Stimulated activated CD4-positive, alpha-beta T cell treated with anti-CD3 and anti-CD28 coated beads, TNF-alpha, amount 100 ng/mL, for 24 hours (primary cell): ENCODE results near the gene UBA6.
"Not testable (repeated sequence)": the region's sequence is repeated elsewhere in the genome, so short reads cannot be mapped to it uniquely, and the experiment has no call there.

ENCODE experiments used
- DNase-seq, 3 experiments: peaks; one replicate each; pipeline ENCODE4 v3.0.0-alpha.2; 2020; ENCODE audit warnings: low read depth in 3 of 3

Gene UBA6

DNA sequence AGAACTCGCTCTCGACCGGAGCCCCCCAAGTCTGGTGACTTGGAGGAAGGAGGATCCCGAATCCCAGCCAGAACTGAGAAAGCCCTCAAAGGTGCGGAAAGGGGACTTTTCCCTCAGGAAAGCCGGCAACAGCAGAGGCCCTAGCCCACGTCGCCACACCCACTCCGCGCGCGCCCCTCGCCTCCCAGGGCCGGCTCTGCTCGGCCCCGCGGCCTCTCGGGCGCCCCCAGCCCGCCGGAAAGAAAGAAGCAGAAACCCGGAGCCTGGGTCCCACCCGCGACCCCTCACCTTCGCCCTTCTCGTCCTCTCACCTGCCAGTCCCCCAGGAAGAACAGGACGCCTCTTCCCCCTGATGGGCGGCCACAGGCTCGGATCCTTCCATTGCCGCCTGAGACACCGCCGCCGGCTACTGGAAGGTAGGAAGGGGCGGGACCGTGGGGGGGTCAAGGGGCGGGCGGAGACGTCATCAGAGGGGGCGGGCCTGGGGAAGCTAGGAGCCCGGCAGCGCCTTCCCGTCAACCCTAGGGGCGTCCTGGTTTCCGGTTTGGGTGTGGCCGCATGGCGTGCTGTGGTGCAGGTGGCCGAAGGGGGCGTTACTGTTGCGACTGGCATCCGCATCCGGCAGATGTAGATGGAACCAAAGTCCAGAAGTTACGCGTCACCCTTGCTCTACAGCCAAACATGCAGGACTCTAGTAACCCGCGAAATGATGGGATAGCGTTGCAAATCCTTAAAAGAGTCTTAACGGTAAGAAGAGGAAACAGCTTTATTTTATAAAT is at the start of gene UBA6:
UBA6 (minus strand) TSS at position 418 of the 779 bp plus-strand sequence; CDS start at position 382, 36 bp downstream.
- DNase-seq: peak; percentile 92 to 95 (median 92)

DNA sequence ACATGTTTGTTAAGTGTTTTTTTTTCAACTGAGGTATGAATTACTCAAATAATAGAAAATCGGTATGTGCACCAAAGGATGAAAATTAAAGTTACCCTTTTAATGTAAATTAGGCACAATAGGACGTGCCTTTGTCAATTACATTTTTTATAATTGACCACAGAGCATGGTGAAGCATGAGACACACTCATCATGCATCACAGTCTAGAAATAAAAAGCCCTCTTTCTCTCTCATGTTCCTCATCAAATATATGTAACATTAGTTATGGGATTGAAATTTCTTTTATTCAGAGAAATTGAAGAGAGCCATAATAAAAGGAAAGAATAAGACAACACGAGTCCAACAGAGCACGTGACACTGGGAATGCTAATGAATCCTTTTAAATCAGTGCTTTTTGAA is 49.7 kb upstream of the UBA6 start:
- DNase-seq: no peak

DNA sequence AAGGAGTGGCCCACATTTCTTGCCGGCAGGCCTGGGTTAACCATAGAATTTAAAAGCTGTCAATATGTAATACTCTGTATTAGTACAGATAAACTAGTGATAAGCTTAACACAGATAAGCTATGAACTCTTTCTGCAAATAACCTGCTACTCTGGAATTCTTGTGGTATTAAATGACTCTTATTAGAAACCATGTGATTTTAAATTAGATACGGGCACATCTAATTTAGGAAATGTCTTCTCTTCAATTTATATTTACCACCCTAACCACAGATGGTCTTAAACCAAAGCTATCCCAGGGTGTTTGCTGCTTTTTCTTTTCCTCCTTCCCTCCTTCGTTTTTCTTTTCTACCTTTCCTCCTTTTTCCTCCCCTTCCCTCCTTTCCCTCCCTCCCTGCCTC is 48.3 kb upstream of the UBA6 start:
- DNase-seq: no peak

DNA sequence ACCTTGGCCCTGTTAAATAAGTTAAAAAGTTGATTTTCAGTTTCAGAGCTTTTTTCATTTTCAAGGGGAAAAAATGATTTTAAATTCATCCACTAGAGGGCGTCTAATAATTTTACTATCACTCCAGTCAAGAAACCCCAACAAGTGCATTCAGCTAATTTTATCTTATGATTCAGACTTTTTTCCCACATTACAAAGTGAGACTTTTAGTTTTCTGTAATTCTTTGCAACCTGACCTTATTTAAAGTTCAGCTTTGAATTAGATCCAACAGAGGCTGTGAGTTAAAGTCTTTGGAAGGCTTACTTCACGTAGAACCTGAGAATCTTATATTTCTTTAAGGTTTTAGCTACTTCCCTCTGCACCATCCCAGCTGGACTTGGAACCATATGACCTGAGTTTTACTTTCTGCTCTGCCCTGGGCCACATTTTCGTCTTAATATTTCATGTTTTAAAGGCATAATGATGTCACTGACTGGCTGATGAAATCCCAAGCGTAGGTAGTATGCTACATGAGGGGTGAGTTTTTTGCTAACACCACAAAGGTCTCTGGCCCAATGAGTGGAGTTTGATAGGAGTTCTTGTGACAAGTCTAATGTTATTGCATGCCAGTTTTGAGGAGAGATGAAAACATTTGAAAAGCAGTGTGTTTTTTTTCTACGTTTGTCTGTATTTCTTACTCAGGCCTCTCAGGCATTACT is 46.0 kb upstream of the UBA6 start:
- no peak for DNase-seq

DNA sequence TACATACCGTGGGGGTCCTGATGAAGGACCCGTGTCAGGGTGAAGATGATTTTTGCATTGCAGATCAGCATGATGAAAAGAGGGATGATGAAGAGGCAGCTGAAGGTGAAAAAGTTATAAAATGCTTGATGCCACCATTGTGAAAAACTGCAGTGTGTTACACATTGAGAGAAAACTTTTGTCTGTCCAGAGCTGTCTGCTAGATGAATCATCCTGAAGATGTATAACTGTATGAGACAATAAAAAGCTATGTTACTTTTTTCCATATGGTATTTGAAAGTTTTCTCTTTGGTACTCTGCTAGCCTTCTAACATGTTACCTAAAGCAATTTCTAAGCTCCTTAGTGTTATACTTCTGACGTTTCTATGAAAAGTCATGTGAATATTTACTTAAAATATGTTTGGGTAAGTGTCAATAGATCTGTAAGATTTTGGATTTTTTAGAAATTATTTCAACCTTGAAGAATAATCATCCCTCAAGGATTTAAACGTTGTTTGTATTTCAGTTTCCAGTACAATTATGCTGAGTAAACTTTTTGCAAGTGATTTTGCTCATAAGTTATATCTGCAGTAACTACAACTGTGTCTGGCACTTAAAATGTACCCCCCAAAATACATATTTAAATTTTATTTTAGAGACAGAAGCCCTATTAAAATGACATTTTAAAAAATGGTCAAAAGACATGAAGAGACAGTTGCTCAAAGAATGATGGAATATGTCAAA is 43.8 kb upstream of the UBA6 start:
- DNase-seq: no peak

DNA sequence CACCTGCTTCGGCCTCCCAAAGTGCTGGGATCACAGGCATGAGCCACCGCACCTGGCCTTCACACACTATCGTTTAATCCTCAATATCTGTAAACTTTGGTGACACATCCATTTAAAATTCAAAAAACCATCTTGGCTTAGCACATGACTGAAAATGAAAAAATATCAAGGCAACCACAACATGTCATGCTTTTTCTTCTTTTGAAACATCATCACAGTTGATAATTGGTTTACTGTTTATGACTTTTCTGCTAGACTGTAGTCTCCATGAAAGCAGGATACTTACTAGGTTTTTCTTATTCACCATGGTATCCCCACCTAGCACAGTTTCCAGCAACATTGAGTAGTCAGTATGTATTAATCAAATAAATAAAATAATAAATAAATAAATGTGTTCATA is 42.2 kb upstream of the UBA6 start:
- no peak for DNase-seq

DNA sequence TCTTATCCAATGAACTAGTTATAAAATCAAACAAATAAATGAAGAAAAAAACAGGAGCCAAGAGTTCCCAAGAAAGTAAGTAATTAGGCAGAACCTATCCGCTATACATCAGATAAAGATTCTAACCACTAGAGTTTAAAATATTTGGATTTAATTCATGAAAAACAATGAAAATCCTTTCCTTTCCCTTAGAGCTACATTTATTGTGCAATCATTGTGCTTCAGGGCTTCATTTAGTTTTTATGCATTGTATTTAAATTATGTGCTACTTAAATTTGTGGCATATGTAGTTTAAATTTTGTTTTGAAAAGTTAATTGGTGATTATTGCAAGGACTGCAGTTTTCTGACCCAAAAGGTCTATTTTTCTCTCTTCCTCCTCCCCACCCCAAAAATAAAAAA is 35.3 kb upstream of the UBA6 start:
- DNase-seq: no peak

DNA sequence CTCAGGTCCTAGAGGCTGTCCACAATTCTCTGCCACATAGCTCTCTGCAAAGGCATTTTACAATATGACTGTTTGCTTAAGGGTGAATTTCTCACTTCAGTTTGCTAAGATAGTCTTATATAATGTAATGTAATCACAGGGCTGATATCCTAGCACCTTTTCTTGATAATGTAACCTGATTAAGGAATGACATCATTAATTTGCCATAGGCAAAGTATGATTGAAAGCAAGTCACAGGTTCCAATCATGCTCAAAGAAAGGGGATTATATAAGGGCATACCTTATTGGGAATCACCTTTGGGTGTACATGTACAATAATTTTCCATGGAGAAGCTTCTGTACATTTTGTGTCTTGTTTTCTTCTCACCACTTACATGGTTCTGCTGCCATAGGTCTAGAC is 34.4 kb upstream of the UBA6 start:
- DNase-seq: no peak

DNA sequence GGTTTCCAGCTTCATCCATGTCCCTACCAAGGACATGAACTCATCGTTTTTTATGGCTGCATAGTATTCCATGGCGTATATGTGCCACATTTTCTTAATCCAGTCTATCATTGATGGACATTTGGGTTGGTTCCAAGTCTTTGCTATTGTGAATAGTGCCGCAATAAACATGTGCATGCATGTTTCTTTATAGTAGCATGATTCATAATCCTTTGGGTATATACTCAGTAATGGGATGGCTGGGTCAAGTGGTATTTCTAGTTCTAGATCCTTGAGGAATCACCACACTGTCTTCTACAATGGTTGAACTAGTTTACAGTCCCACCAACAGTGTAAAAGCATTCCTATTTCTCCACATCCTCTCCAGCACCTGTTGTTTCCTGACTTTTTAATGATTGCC is 29.6 kb upstream of the UBA6 start:
- DNase-seq: not testable (repeated sequence)

DNA sequence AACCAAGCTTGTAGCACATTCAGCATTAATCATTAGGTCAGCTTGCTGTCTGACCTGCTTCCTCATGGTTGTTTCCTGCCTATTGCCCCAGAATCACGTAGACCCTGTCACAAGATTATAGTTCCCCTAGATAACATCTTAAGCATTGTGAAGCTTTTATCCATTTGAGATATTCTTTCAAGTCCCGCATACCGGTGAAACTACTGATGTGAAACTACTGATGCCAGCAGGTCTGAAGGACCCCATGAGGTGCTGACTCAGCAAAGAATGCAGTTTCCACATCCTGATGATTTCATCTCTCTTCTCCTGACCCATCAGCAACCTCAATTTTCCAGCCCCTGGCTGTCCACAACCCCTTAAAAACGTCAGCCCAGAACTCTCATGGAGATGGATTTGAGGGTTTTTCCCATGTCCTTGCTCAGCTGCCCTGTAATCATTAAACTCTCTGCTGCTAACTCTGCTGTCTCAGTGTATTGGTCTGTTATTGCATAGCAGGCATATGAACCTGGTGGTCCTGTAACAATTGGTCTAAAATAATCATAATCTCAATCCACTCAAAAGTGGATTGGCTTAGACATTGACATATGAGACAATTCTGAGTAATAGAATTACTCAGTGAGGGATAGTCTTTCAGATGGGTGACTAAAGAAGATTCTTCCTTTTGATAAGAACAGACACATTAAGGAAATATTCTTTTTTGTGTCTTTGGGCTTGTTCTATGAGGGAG is 26.3 kb upstream of the UBA6 start:
- DNase-seq: no peak

DNA sequence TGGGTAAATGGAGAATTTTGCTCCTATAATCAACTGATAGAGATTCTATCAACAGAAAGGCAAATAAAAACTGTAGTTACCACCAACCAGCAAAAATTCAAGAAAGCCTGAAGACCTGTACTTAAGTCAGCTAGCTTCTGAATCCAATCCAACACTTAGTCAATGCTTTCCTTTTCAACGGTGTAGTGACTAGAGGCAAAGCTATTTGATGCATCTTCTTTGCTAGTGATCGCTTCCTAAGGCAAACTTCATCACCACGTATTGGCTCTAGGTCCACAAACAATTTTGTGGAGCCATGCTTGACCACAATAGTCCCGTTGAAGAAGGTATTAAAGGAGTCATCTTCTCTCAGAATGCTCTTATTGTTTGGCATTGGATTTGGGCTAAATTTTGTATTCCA is 25.0 kb upstream of the UBA6 start:
- no peak for DNase-seq

DNA sequence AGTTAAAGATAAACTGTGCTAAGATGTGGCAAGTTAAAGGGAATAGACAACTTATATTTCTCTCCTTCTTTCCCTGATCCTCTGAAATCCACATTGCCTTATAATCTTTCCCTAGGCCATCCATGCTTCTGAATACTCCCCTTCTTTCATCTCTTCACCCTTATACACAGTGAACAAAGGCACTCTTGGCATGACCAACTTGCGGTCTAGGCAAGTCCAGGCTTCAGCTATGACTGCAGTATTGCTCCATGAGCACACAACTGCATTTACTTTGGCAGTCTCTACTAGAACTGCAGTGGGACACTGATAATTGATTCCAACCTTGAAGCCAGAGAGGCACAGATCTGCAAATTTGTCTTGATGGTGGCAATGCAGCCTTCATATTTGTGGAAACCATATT is 24.2 kb upstream of the UBA6 start:
- DNase-seq: no peak

DNA sequence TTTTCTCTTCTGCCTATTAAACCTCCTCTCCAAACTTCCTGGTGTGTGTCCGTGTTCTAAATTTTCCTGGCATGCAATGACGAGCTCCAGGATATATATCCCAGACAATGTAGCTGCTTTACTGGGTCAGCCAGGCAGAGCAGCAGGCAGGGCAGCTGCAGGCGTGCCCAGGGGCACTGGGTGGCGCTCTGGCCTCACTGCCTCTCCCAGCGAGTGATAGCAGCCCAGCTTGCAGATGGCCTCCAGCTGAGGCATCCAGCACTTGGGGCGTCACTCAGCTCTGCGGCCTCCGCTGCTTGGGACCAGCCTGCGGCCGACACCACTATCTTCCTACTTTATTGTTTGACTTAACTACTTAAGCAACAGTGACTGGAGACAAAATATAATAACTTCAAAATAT is 23.0 kb upstream of the UBA6 start:
- DNase-seq: no peak

DNA sequence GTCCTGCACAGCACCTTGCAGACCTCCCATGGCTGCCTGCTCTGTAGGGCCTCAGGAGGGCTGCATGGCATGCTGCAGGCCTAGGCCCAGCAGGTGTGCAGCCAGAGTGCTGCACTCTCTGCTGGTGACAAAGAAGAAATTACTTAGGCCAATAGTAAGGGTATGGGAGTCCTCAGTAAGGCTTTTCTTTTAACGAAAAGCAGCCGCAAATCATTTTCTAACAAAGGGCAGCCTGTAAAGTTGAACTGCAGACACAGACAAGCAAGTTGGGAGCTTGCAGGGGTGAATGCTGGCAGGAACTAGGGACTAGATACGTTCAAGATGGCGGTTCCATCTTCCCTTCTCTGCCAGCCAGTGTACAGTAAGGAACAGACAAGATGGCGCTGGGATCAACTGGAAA is 22.4 kb upstream of the UBA6 start:
- DNase-seq: no peak

DNA sequence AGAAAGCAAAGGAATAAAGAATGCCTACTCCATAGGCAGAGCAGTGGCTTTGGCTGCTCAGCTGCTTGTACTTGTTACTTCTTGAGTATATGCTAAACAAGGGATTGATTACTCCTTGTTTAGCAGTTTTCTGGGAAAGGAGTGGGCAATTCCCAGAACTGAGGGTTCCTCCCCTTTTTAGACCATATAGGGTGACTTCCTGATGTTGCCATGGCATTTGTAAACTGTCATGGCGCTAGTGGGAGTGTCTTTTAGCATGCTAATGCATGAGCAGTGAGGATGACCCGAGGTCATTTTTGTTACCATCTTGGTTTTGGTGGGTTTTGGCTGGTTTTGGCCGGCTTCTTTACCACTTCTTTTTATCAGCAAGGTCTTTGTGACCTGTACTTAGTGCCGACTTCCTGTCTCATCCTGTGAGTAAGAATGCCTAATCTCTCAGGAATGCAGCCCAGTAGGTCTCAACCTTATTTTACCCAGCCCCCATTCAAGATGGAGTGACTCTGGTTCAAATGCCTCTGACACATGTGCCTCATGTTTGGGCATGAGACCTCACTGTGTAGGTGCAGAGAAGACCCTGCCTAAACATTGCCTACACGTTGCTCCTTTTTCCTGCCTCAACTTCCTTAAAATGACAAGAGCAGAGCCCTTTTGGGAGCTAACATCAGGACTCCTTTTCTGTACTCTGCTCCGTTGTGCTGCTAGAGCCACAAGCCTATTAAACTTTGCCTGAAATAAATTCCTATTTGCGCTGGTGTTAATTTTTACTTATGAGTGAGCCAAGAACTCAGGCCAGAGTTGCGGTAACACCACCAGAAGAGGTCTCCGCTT is 21.0 kb upstream of the UBA6 start:
- no peak for DNase-seq

DNA sequence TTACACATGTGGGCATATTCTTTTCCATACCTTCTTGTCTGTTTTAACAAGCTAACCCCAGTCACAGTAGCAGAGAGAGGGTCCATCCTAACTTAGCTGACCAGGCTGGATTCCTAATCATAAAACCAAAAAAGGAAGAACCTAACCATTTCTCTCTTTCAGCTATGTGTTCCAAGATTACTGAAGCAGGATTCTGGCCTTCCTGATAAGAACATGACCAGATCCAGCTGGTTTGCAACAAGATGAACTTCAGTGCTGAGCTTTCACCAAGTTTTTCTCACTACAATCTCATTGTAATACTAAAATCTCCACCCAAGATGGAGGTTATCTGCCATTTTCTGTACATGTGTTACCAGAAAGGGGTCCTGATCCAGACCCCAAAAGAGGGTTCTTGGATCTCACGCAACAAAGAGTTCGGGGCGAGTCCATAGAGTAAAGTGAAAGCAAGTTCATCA is 20.4 kb upstream of the UBA6 start:
- no peak for DNase-seq

DNA sequence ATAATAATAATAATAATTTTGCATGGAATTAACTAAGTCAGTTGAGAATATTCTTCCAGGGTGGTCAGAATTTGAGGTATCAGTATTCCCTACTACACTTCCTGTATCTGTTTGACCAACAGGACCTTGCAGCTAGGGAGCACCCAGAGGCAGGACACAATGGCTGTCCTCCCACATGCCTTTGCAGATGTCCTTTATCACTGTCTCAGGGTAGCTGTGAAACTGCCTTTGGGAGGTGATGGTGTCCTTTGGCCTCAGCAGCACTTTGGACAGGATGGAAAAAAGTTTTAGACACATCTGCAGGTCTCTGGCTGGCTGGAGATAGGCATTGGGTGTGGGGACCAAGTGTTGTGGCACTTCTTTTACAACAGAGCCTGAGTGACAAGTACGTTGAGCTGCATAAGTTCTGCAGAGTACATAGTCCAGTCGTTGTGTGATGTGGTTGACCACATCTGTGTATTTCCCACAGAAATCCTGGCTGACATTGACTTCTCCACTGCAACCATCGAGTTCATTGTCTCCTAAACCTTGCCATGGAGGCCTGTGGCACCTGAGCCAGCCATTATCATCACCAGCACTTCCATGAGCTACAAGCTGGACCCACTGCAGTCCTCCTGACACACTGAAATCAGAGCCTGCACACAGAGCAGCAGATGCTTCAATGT is 19.1 kb upstream of the UBA6 start:
- no peak for DNase-seq

DNA sequence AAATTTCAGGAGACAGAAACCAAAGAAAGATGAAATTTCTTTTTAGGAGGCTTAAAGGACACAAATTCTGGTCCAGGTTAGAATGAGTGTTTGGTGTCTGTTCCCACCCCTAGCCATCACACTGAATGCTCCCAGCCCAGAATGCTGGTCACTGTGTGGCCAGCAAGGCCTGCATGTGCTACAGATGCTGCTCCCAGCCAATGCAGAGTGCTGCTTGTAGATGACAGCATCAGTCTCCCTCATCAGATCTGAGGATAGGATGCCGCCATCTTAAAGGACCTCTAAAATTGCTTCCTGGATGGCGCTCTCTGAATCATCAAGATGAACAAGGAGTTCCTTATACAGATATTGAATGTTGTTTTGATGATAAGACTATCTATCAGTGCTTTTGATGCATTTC is 17.9 kb upstream of the UBA6 start:
- no peak for DNase-seq

DNA sequence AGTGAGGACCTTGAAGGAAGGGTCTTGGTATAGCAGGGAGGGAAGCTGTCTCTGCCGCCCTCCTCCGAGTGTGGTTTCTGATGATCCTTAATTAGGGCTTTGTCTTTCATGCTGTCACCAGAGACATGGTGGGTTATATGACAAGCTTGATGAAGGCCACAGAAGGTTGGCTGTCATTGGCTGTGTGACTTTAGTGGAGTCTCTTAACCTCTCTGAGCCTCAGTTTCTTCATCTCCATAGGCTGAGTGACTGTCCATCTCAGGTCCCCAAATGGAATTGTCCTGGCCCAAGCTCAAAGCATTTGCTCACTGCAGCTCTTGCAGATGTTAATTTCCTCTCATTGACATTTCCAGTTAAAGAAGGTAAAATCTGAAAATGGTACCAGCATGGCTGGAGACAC is 16.6 kb upstream of the UBA6 start:
- DNase-seq: no peak

DNA sequence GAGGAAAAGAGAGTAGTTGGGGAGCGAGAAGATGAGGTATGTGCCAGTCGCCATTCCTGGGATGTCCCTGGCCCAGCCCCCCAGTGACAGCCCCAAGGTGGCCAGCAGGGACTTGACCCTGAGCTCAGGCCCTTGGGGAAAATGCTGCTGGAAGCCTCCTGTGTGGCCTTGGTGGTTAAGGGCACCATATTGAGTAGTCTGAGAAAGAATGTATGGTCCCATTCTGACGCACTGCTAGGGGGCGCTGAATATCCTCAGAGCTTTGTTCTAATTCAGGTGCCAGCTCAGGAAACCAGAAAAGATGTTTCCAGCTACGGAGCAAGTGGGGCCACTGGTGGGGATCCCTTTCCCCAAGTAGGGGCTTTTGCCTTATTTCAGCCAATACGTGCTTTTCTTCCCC is 14.0 kb upstream of the UBA6 start:
- DNase-seq: no peak

DNA sequence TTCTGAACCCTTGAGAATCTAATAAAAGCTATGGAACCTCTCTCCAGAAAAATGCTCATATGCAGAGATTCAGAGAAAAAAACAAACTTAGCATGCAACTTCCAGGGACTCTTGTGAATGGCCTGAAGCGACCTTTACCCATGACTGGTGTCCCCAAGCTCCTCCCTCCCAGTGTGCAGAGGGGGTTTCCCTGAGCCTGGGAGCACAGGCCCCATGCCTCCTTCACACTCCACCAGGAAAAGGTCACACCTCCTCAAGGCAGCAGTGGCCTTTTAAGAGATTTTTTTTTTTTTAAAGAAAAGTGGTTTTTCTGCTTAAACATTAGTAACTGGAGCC is 13.3 kb upstream of the UBA6 start:
- DNase-seq: peak in 1 of 3 experiments; percentile 26
